Peyer's patch (tissue), 4 donors: ENCODE measurements around the gene UBE3C.

Experiments used
- POLR2A ChIP-seq, 2 donors: fragments of 450-650 bp; IDR thresholded peaks; one replicate each; pipeline ENCODE4 v1.5.1; 2017; ENCODE audit warnings: antibody characterized with exemption in 2 of 2, mild to moderate bottlenecking in 2 of 2, moderate library complexity in 2 of 2
- TF ChIP-seq, protein P1 (sequence below), 6 experiments: fragments of 450-650 bp in 4 of 6; fragments of 200-600 bp in 2 of 6; sonication (generic) in 1 of 6; IDR thresholded peaks; one replicate each; pipeline ENCODE4 v1.5.1; 2017 to 2019; ENCODE audit warnings: antibody characterized with exemption in 6 of 6, mild to moderate bottlenecking in 3 of 6, moderate library complexity in 1 of 6

GRCh38 chr7:157250605-157251228 lies 112.0 kb downstream of the UBE3C start:
- TF ChIP-seq, protein P1, sequence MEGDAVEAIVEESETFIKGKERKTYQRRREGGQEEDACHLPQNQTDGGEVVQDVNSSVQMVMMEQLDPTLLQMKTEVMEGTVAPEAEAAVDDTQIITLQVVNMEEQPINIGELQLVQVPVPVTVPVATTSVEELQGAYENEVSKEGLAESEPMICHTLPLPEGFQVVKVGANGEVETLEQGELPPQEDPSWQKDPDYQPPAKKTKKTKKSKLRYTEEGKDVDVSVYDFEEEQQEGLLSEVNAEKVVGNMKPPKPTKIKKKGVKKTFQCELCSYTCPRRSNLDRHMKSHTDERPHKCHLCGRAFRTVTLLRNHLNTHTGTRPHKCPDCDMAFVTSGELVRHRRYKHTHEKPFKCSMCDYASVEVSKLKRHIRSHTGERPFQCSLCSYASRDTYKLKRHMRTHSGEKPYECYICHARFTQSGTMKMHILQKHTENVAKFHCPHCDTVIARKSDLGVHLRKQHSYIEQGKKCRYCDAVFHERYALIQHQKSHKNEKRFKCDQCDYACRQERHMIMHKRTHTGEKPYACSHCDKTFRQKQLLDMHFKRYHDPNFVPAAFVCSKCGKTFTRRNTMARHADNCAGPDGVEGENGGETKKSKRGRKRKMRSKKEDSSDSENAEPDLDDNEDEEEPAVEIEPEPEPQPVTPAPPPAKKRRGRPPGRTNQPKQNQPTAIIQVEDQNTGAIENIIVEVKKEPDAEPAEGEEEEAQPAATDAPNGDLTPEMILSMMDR (IDR thresholded peaks at IDR 0.05): peak; percentile 27 to 82 (median 70)
- TF ChIP-seq POLR2A (IDR thresholded peaks at IDR 0.05): no peak
